Measurements from ENCODE around the gene DGAT2. TPM values are rescaled to one million over a fixed set of nuclear protein-coding genes. Genes with fewer than 3 reads are reported as not detected.

The DGAT2 gene
- total RNA-seq: 2.7 and 2.9 TPM in 2 replicates

GRCh38 chr11:75768112-75768908 lies at the start of gene DGAT2:
DGAT2 (plus strand) TSS chr11:75768778; CDS start chr11:75768992, 214 bp downstream.
- DNase-seq (ENCODE audit: low read depth): no peak
- TF ChIP-seq CTCF (IDR thresholded peaks at IDR 0.05; ENCODE audit: insufficient read depth, low read length, poor library complexity, severe bottlenecking): no peak

GRCh38 chr11:75719340-75720239 lies 49.0 kb upstream of the DGAT2 start:
- Histone ChIP-seq H3K4me3 (ENCODE audit: low read depth, low read length) (no peak overlapping the region), H3K36me3 (ENCODE audit: control insufficient read depth, insufficient read depth, low read length) (no peaks in the 10 kb centered on the region), H3K27me3 (ENCODE audit: control insufficient read depth, insufficient read depth, low read length) (no peaks in the 10 kb centered on the region)
- no peak for DNase-seq (ENCODE audit: low read depth)
- no peak for TF ChIP-seq CTCF (IDR thresholded peaks at IDR 0.05; ENCODE audit: insufficient read depth, low read length, poor library complexity, severe bottlenecking)

More at GRCh38 chr11:75768112-75768908, at the start of gene DGAT2:
- no peaks in the 10 kb centered on the region for H3K36me3 ChIP-seq (ENCODE audit: control insufficient read depth, insufficient read depth, low read length)
- H3K27me3 ChIP-seq (ENCODE audit: control insufficient read depth, insufficient read depth, low read length): peaks cover 25% of the 10 kb centered on the region
- peak within 1 kb of the TSS; percentile 39 for H3K4me3 ChIP-seq (ENCODE audit: low read depth, low read length)

- no peaks in the 10 kb centered on the region for H3K27me3 ChIP-seq (ENCODE audit: control insufficient read depth, insufficient read depth, low read length)
- H3K4me3 ChIP-seq (ENCODE audit: low read depth, low read length): no peak overlapping the region
- no peaks in the 10 kb centered on the region for H3K36me3 ChIP-seq (ENCODE audit: control insufficient read depth, insufficient read depth, low read length)
- TF ChIP-seq CTCF (IDR thresholded peaks at IDR 0.05; ENCODE audit: insufficient read depth, low read length, poor library complexity, severe bottlenecking): no peak
- DNase-seq (ENCODE audit: low read depth): no peak
Measured at GRCh38 chr11:75720639-75721038, 47.9 kb upstream of the DGAT2 start.

- no peak for TF ChIP-seq CTCF (IDR thresholded peaks at IDR 0.05; ENCODE audit: insufficient read depth, low read length, poor library complexity, severe bottlenecking)
- DNase-seq (ENCODE audit: low read depth): no peak
- H3K36me3 ChIP-seq (ENCODE audit: control insufficient read depth, insufficient read depth, low read length): no peaks in the 10 kb centered on the region
- H3K4me3 ChIP-seq (ENCODE audit: low read depth, low read length): no peak overlapping the region
- no peaks in the 10 kb centered on the region for H3K27me3 ChIP-seq (ENCODE audit: control insufficient read depth, insufficient read depth, low read length)
Measured at GRCh38 chr11:75721852-75722668, 46.5 kb upstream of the DGAT2 start.

- no peak for DNase-seq (ENCODE audit: low read depth)
- no peak for TF ChIP-seq CTCF (IDR thresholded peaks at IDR 0.05; ENCODE audit: insufficient read depth, low read length, poor library complexity, severe bottlenecking)
- H3K27me3 ChIP-seq (ENCODE audit: control insufficient read depth, insufficient read depth, low read length): no peaks in the 10 kb centered on the region
- no peaks in the 10 kb centered on the region for H3K36me3 ChIP-seq (ENCODE audit: control insufficient read depth, insufficient read depth, low read length)
- H3K4me3 ChIP-seq (ENCODE audit: low read depth, low read length): no peak overlapping the region
Measured at GRCh38 chr11:75722669-75723042, 45.9 kb upstream of the DGAT2 start.
